ENCODE results near the gene IFNA2.
"Not testable (repeated sequence)": the region's sequence is repeated elsewhere in the genome, so short reads cannot be mapped to it uniquely, and the experiment has no call there.

IFNA2 gene

DNA sequence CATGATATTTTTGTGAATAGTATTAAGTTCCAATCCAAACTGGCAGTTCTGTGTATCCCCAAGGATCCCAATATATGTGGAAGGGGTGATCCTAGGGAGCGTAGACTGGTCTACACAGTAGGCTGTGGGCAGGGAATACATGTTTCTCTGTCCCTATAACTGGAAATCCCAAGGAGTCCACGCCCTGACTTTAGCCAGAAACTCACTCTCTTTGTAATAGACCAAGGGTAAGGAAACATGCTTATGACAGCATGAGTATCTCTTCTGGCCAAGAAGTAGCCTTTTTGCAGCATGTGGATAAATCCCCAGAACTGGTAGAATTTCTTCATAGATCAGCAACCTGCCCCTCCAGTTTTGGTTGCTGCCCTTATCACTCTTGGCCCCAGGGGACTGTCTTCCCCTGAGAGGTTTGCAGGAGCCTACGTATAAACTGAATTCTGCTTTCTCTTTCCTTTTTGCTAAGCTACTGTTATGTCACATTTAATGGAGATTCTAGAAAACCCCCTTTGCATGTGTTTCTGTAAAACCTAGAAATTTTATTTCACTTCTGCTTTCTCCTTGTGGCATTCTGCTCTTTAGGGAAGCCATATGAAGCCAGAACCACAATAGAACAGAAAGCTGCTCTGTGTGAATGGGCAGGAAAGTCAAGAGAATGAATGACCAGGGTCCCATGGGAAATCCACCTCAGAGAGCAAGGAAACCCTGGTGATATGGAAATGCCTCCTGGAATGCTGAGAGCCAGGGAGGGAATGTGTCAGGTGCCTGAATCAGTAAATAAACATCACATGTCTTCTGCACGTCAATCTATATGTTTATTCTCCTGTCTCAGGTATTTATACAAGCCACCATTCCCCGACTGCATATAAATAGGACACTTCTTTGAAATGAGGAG lies 3.5 kb downstream of the IFNA2 start:
- no peak for DNase-seq

DNA sequence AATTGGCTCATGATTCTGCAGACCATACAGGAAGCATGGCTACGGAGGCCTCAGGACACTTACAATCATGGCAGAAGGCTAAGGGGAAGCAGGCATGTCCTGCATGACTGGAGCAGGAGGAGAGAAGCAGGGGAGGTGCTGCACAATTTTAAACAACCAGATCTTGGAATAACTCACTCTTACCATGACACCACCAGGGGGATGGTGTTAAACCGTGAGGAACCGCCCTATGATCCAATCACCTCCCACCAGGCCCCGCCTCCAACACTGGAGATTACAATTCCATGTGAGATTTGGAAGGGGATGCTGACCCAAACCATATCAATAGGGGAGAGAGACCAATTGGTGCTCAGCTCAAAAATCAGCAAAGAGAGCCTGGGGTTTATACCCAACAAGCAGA lies 13.7 kb downstream of the IFNA2 start:
- not testable (repeated sequence) for DNase-seq

DNA sequence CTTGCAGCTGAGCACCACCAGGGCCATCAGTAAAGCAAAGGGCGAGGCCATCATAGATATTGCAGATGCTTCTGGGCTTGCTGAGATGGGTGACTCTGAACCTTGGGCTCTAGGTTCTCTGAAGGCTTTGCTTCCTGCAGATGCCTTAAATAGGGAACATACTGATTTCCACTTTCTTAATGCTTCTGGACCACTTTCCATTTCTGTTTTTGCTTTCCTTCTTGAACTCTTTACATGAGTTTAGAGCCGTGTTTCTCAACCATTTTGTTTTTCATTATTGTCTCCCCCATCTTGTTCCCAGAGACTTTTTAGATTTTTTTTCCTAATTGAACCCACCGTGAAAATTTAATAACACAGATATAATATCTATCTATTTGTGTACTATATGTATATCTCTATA lies 17.2 kb downstream of the IFNA2 start, which contains the start of gene IFNA13:
Gene IFNA13, minus strand, starts transcription at position 101 of the 400 bp plus-strand sequence. Its CDS starts 47 bp downstream, at position 54.
- DNase-seq: no peak

DNA sequence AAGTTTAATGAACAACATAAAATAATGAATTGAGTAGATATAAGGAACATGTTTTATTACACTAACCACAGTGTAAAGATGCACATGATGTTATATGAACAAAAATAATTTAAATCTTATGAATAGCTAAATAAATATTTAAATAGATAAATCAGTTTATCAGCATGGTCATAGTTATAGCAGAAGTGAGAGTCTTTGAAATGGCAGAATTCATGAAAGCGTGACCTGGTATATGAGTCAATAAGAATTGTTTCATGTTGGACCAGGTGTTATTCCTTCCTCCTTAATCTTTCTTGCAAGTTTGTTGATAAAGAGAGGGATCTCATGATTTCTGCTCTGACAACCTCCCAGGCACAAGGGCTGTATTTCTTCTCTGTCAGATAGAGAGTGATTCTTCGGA lies 18.0 kb downstream of the IFNA2 start:
- not testable (repeated sequence) for DNase-seq

DNA sequence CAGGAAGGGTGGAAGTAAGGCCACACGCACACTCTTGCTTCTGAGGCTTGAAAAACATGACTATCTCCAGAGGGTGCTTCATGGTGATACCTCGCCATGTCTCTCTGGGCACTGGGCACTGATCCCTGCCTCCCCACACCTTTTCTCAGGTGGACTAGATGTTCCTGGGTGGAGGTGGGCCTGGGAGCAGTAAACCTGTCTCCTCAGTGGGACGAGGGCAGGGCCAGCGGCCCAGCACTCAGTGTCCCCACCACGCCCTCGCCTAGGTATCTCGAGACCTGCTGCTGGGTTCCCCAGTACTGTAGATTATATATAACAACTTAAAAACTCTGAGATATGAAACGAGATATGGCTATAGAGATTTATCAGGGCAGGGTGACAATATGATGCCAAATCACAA lies 22.9 kb downstream of the IFNA2 start:
- DNase-seq: no peak

DNA sequence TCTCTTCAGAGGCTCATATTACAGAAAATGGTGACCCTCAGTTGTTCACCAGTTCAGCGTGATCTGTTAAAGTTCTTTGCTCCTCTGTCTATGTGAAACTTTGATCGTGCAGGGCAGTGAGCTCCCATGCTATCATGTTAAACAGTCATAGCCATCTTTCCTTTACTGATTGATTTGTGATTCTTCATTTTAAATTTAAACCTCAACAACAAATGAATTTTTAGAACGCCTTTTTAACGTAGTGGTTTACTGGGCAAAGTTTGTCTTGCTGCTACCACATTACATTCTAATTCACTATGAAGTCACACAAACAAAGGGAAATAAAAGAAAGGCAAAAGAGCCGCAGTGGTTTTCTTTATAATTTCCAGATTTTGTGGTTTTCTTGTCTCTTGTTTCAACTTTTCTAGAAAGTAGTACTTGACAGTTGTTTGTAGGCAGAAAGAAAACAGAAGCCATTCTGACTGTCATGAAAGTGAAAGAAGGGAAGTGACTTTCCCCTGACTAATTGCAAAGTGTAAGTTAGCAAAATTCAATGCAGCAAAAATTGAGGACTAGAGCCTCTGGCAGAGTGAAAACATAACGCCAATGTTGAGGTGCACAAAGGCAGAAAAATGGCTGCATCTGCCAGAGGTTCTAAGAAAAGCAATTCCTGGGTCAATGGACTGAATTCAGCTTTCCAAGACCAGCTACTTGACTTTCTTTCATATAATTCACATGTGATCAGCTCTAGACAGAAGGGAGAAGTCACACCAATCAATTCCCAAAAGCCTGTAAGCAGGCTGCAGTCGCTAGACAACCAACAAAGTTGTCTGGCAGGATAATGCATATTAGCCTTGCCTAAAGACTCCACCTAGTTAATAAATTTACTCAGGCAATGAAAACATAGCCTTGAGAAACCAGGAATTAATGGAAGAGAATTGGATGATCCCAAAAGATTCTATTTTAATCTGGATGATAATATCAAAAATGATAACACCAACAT lies 27.4 kb downstream of the IFNA2 start:
- DNase-seq: no peak

DNA sequence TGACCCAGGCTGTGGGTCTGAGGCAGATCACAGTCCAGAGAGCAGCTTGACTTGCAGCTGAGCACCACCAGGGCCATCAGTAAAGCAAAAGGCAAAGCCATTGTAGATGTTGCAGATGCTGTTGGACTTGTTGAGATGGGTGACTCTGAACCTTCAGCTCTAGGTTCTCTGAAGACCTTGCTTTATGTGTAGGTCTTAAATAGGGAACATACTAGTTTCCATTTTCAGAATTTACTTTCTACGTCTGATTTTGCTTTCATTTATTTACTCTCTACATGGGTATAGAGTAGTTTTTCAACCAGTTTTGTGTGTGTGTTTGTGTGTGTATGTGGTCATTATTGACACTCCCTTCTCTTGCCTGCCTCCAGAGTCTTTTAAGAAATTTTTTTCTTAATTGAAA lies 34.4 kb downstream of the IFNA2 start, which contains the start of gene IFNA6:
Gene IFNA6, minus strand, starts transcription at position 101 of the 400 bp plus-strand sequence. Its CDS starts 0 bp downstream, at position 101.
- no peak for DNase-seq

DNA sequence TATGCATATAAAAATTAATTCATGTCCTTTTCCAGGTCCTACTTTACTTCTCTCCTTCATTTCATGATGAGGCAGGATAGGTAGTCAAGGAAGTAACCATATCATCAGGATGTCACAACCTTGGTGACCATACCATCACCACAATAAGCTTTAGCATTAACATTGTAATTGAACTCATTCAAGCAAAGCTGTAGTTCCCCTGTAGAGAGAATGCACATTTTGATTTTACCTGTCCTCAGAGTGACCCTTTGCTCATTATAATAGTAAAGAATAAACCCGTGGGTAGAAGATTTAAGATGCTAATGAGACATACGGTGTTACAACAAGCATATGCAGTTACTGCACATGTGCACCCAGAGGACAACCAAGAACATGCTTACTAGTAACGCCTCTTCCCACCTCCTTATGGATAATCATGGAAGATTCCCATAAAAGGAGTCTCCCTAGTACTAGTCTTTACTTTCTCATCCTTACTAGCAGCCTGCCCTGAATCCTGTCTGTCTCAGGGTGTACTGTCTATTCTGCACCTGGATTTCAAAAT lies 36.7 kb downstream of the IFNA2 start:
- DNase-seq: no peak

DNA sequence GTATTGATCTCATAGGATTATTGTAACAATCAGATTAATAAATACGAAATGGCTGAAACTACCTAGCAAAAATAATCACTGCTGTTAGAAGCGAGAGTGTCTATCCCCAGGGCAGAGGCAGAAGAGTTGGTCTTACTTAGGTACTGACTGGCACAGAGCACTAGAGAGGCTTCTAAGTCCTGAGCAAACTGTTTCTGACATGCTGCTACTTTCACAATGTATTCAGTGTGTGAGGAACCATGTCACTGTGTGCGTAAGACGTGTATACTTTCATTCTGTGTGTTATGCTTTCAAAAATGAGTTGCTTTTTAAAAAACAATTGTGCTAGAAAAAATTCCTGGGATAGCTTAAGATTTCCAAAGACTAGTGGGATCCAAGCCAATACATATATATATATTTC lies 44.5 kb downstream of the IFNA2 start:
- DNase-seq: no peak

DNA sequence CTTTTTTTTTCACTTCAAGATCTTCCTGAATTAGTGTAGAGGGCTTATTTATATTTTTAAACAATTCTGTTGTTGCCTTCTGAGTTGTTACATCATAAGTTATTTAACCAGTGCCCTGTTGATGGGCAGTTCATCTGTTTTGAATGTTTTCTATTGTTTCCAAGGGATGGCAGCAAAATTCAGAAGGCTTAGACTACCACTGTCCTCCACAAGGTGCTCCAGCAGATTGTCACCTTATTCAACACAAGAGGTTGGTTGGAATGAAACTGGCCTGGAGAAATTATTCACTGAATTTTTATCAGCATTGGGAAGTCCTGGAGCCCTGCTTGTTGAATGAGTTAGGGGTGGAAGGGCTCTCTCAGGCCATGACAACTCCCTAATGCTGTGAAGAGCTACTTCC lies 48.7 kb downstream of the IFNA2 start:
- DNase-seq: no peak

DNA sequence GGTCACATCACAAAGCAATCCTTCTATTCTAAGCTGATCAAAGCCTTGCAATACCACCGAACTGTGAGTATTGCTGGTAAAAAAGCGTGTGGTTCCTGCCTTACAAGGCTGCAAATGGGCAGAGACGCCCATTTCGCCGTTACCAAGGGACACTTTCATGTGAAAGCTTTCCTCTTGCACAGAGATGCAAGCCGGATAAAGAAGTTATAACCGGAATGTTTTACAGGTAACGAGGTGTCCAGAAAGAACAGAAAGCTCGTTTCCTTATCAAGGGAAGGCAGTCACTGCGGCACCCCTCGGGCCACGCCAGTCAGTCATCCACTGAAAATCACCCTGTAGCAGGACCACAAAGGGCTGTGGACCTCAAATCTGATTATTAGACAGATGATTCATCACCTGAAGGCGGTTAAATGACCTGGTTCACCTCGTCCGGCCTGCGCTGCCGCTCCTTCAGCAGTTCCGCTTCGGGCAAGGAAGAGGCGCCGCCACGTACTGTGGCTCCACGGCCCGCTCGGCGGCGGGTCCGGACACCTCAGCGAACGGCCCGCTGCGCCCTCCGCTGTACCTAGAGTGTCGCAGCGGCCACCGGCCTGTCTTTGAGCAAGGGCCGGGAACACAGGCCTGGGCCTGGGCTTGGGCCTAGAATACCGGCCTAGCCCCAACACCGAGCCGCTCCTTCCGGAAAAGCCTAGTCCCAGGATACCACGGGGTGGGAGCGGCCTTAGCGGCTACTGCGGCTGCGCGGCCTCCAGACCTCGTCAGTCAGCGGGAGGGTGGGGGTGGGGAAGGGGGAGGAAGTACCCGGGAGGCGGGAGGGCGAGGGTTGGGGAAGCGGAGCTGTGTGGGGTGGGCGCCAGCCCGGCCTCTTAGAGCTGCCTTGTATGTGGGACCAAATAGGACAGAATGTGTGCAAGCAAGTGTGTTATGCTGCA lies 50.2 kb downstream of the IFNA2 start, which contains the start of gene KLHL9:
Gene KLHL9, minus strand, starts transcription at position 704 of the 932 bp plus-strand sequence. Its CDS starts 545 bp downstream, at position 159.
- peak; percentile 59 for DNase-seq
